Activated naive CD8-positive, alpha-beta T cell (primary cell): ENCODE measurements around the gene DOP1A.

Experiments
- H3K27ac Mint-ChIP-seq: one replicate; pipeline ENCODE4 v1.8.0; 2021; ENCODE audit warnings: mixed read lengths
- H3K27me3 Mint-ChIP-seq: one replicate; pipeline ENCODE4 v1.8.0; 2021; ENCODE audit warnings: mixed read lengths
- H3K36me3 Mint-ChIP-seq: one replicate; pipeline ENCODE4 v1.8.0; 2021; ENCODE audit warnings: mixed read lengths
- H3K4me1 Mint-ChIP-seq: one replicate; pipeline ENCODE4 v1.8.0; 2021; ENCODE audit warnings: low read depth, mixed read lengths
- H3K4me3 Mint-ChIP-seq: one replicate; pipeline ENCODE4 v1.8.0; 2021; ENCODE audit warnings: mild to moderate bottlenecking, mixed read lengths
- H3K9me3 Mint-ChIP-seq: one replicate; pipeline ENCODE4 v1.8.0; 2021; ENCODE audit warnings: low read depth, mixed read lengths

The DOP1A gene

GRCh38 chr6:83061190-83061589, 6.3 kb upstream of the DOP1A start:
- H3K4me3 Mint-ChIP-seq, result no peak overlapping the region
- H3K4me1 Mint-ChIP-seq, result peaks cover 31% of the 10 kb centered on the region
- H3K27ac Mint-ChIP-seq, result no peak overlapping the region
- H3K36me3 Mint-ChIP-seq, result peaks cover 9% of the 10 kb centered on the region
- no peaks in the 10 kb centered on the region for H3K27me3 Mint-ChIP-seq
- H3K9me3 Mint-ChIP-seq, result no peaks in the 10 kb centered on the region

GRCh38 chr6:83062225-83062624, 5.2 kb upstream of the DOP1A start:
- H3K4me1 Mint-ChIP-seq, result peaks cover 29% of the 10 kb centered on the region
- peaks cover 3% of the 10 kb centered on the region for H3K36me3 Mint-ChIP-seq

GRCh38 chr6:83065511-83066192, 1.8 kb upstream of the DOP1A start, which contains the start of gene UBE3D:
TSS of gene UBE3D (minus strand) at chr6:83065841. CDS start at chr6:83065718, 123 bp downstream.
- peak within 1 kb of the TSS; percentile 73 for H3K27ac Mint-ChIP-seq
- no peaks in the 10 kb centered on the region for H3K36me3 Mint-ChIP-seq
- no peaks in the 10 kb centered on the region for H3K9me3 Mint-ChIP-seq
- peaks cover 51% of the 10 kb centered on the region for H3K4me1 Mint-ChIP-seq
- H3K4me3 Mint-ChIP-seq, result peak within 1 kb of the TSS; percentile 95
- H3K27me3 Mint-ChIP-seq, result no peaks in the 10 kb centered on the region

More at GRCh38 chr6:83062225-83062624, 5.2 kb upstream of the DOP1A start:
- H3K9me3 Mint-ChIP-seq, result no peaks in the 10 kb centered on the region
- no peak overlapping the region for H3K27ac Mint-ChIP-seq
- H3K4me3 Mint-ChIP-seq, result no peak overlapping the region
- no peaks in the 10 kb centered on the region for H3K27me3 Mint-ChIP-seq

- Mint-ChIP-seq H3K27ac (peak overlapping the region; percentile 47), H3K9me3 (no peaks in the 10 kb centered on the region), H3K27me3 (no peaks in the 10 kb centered on the region), H3K4me3 (peak overlapping the region; percentile 92), H3K4me1 (peaks cover 50% of the 10 kb centered on the region), H3K36me3 (no peaks in the 10 kb centered on the region)
Measured at GRCh38 chr6:83068616-83069015, 1.1 kb downstream of the DOP1A start.

- Mint-ChIP-seq H3K36me3 (no peaks in the 10 kb centered on the region), H3K4me3 (no peak overlapping the region), H3K27me3 (no peaks in the 10 kb centered on the region), H3K4me1 (peaks cover 47% of the 10 kb centered on the region), H3K27ac (no peak overlapping the region), H3K9me3 (no peaks in the 10 kb centered on the region)
Measured at GRCh38 chr6:83069633-83070032, 2.2 kb downstream of the DOP1A start.

- no peak overlapping the region for H3K4me3 Mint-ChIP-seq
- peaks cover 43% of the 10 kb centered on the region for H3K4me1 Mint-ChIP-seq
- H3K9me3 Mint-ChIP-seq, result no peaks in the 10 kb centered on the region
- peaks cover 8% of the 10 kb centered on the region for H3K36me3 Mint-ChIP-seq
- H3K27me3 Mint-ChIP-seq, result no peaks in the 10 kb centered on the region
- H3K27ac Mint-ChIP-seq, result peak overlapping the region; percentile 16
Measured at GRCh38 chr6:83071023-83071422, 3.6 kb downstream of the DOP1A start.

GRCh38 chr6:83071707-83072106, 4.2 kb downstream of the DOP1A start:
- H3K27ac Mint-ChIP-seq, result no peak overlapping the region
- no peaks in the 10 kb centered on the region for H3K9me3 Mint-ChIP-seq
- H3K36me3 Mint-ChIP-seq, result peaks cover 11% of the 10 kb centered on the region
- no peak overlapping the region for H3K4me3 Mint-ChIP-seq
- H3K4me1 Mint-ChIP-seq, result peaks cover 43% of the 10 kb centered on the region
- no peaks in the 10 kb centered on the region for H3K27me3 Mint-ChIP-seq

- no peaks in the 10 kb centered on the region for H3K9me3 Mint-ChIP-seq
- peaks cover 42% of the 10 kb centered on the region for H3K4me1 Mint-ChIP-seq
- H3K4me3 Mint-ChIP-seq, result no peak overlapping the region
- no peaks in the 10 kb centered on the region for H3K27me3 Mint-ChIP-seq
- no peak overlapping the region for H3K27ac Mint-ChIP-seq
- H3K36me3 Mint-ChIP-seq, result peaks cover 12% of the 10 kb centered on the region
Measured at GRCh38 chr6:83072726-83073125, 5.3 kb downstream of the DOP1A start.

- Mint-ChIP-seq H3K4me1 (peaks cover 44% of the 10 kb centered on the region), H3K27ac (no peak overlapping the region), H3K36me3 (peaks cover 13% of the 10 kb centered on the region), H3K27me3 (no peaks in the 10 kb centered on the region), H3K9me3 (no peaks in the 10 kb centered on the region), H3K4me3 (no peak overlapping the region)
Measured at GRCh38 chr6:83073615-83074014, 6.1 kb downstream of the DOP1A start.

- peaks cover 16% of the 10 kb centered on the region for H3K36me3 Mint-ChIP-seq
- no peak overlapping the region for H3K4me3 Mint-ChIP-seq
- H3K4me1 Mint-ChIP-seq, result peaks cover 35% of the 10 kb centered on the region
- no peak overlapping the region for H3K27ac Mint-ChIP-seq
- no peaks in the 10 kb centered on the region for H3K27me3 Mint-ChIP-seq
- no peaks in the 10 kb centered on the region for H3K9me3 Mint-ChIP-seq
Measured at GRCh38 chr6:83083476-83083875, 16.0 kb downstream of the DOP1A start.

GRCh38 chr6:83086751-83087150, 19.3 kb downstream of the DOP1A start:
- Mint-ChIP-seq H3K4me1 (peaks cover 28% of the 10 kb centered on the region), H3K36me3 (peaks cover 21% of the 10 kb centered on the region), H3K4me3 (no peak overlapping the region), H3K27me3 (no peaks in the 10 kb centered on the region), H3K27ac (peak overlapping the region; percentile 41), H3K9me3 (no peaks in the 10 kb centered on the region)

GRCh38 chr6:83092756-83093399, 25.4 kb downstream of the DOP1A start:
- Mint-ChIP-seq H3K9me3 (peaks cover 3% of the 10 kb centered on the region), H3K36me3 (peaks cover 7% of the 10 kb centered on the region), H3K4me1 (peaks cover 16% of the 10 kb centered on the region), H3K27ac (no peak overlapping the region), H3K4me3 (no peak overlapping the region), H3K27me3 (no peaks in the 10 kb centered on the region)

GRCh38 chr6:83096791-83097190, 29.3 kb downstream of the DOP1A start:
- Mint-ChIP-seq H3K27me3 (no peaks in the 10 kb centered on the region), H3K27ac (no peak overlapping the region), H3K36me3 (peaks cover 10% of the 10 kb centered on the region), H3K4me1 (peaks cover 10% of the 10 kb centered on the region), H3K9me3 (peaks cover 3% of the 10 kb centered on the region), H3K4me3 (no peak overlapping the region)

- Mint-ChIP-seq H3K27ac (no peak overlapping the region), H3K36me3 (peaks cover 14% of the 10 kb centered on the region), H3K9me3 (peaks cover 6% of the 10 kb centered on the region)
Measured at GRCh38 chr6:83097204-83097603, 29.7 kb downstream of the DOP1A start.

GRCh38 chr6:83097675-83098074, 30.2 kb downstream of the DOP1A start:
- H3K36me3 Mint-ChIP-seq, result peaks cover 19% of the 10 kb centered on the region
- peaks cover 6% of the 10 kb centered on the region for H3K9me3 Mint-ChIP-seq
- H3K27me3 Mint-ChIP-seq, result no peaks in the 10 kb centered on the region
- H3K4me1 Mint-ChIP-seq, result peaks cover 8% of the 10 kb centered on the region
- H3K27ac Mint-ChIP-seq, result no peak overlapping the region
- H3K4me3 Mint-ChIP-seq, result no peak overlapping the region

More at GRCh38 chr6:83097204-83097603, 29.7 kb downstream of the DOP1A start:
- Mint-ChIP-seq H3K4me1 (peaks cover 10% of the 10 kb centered on the region), H3K27me3 (no peaks in the 10 kb centered on the region), H3K4me3 (no peak overlapping the region)
